DOHH2 (cell line): Measurements from ENCODE around the gene PCDHGB1.
"Not testable (repeated sequence)": the region's sequence is repeated elsewhere in the genome, so short reads cannot be mapped to it uniquely, and the experiment has no call there.

Experiments used
- H3F3A ChIP-seq: fragments of 200-600 bp; sonication (generic), shearing (Covaris generic); 2 replicates; pipeline ENCODE4 v1.6.0; 2016; ENCODE audit warnings: antibody characterized with exemption, mild to moderate bottlenecking; ENCODE audit not compliant: control insufficient read depth, insufficient read depth
- H3K27ac ChIP-seq: fragments of 200-600 bp; sonication (generic); 2 replicates; pipeline ENCODE4 v1.5.1; 2014; ENCODE audit warnings: low read depth, mild to moderate bottlenecking, low read length, moderate library complexity
- H3K27me3 ChIP-seq: fragments of 200-600 bp; sonication (generic); 2 replicates; pipeline ENCODE4 v1.6.1; 2014; ENCODE audit warnings: mild to moderate bottlenecking, low read length, mixed read lengths; ENCODE audit not compliant: control insufficient read depth
- H3K36me3 ChIP-seq: fragments of 200-600 bp; sonication (generic); 2 replicates; pipeline ENCODE4 v1.6.1; 2014; ENCODE audit warnings: mild to moderate bottlenecking, low read length, moderate library complexity, mixed read lengths; ENCODE audit not compliant: control insufficient read depth
- H3K4me1 ChIP-seq: fragments of 200-600 bp; sonication (generic); 2 replicates; pipeline ENCODE4 v1.6.1; 2014; ENCODE audit warnings: mild to moderate bottlenecking, low read length, mixed read lengths; ENCODE audit not compliant: control insufficient read depth
- H3K4me2 ChIP-seq: fragments of 200-600 bp; sonication (generic); 2 replicates; pipeline ENCODE4 v1.6.0; 2014; ENCODE audit warnings: mild to moderate bottlenecking, low read length, moderate library complexity
- H3K4me3 ChIP-seq: fragments of 200-600 bp; sonication (generic); 2 replicates; pipeline ENCODE4 v1.5.1; 2014; ENCODE audit warnings: mild to moderate bottlenecking, low read length, mixed read lengths
- H3K79me2 ChIP-seq: fragments of 200-600 bp; sonication (generic); 2 replicates; pipeline ENCODE4 v1.6.1; 2014; ENCODE audit warnings: mild to moderate bottlenecking, low read length, mixed read lengths; ENCODE audit not compliant: control insufficient read depth
- H3K9me2 ChIP-seq: fragments of 200-600 bp; sonication (generic); replicated peaks from 2 replicates; pipeline ENCODE4 v1.6.1; 2014; ENCODE audit warnings: mild to moderate bottlenecking, low read length, mixed read lengths; ENCODE audit not compliant: control insufficient read depth
- H3K9me3 ChIP-seq: fragments of 200-600 bp; sonication (generic); 2 replicates; pipeline ENCODE4 v1.6.1; 2014; ENCODE audit warnings: antibody characterized with exemption, low read length, mixed read lengths; ENCODE audit not compliant: control insufficient read depth, insufficient read depth
- H4K20me1 ChIP-seq: fragments of 200-600 bp; sonication (generic); 2 replicates; pipeline ENCODE4 v1.6.0; 2014; ENCODE audit warnings: low read depth, mild to moderate bottlenecking, antibody characterized with exemption, low read length, moderate library complexity; ENCODE audit not compliant: control insufficient read depth, insufficient read depth
- CTCF ChIP-seq: fragments of 200-600 bp; sonication (generic); IDR thresholded peaks from one replicate; pipeline ENCODE4 v1.5.1; 2014; ENCODE audit warnings: antibody characterized with exemption, mild to moderate bottlenecking, low read depth, low read length; ENCODE audit not compliant: poor library complexity, severe bottlenecking
- EZH2phosphoT487 ChIP-seq: fragments of 200-600 bp; sonication (generic); IDR thresholded peaks from 2 replicates; pipeline ENCODE4 v1.6.1; 2017; ENCODE audit warnings: borderline replicate concordance, mild to moderate bottlenecking, antibody characterized with exemption, low read length, moderate library complexity, mixed read lengths

PCDHGB1 gene

GRCh38 chr5:141397756-141398551 lies 48.1 kb downstream of the PCDHGB1 start, which contains the start of gene PCDHGB5:
TSS of gene PCDHGB5 (plus strand) at chr5:141397947. CDS start at chr5:141398128, 181 bp downstream.
- H3K4me2 ChIP-seq, H3K4me1 ChIP-seq, H3K9me2 ChIP-seq, H3K27me3 ChIP-seq, H3K27ac ChIP-seq, H4K20me1 ChIP-seq, H3F3A ChIP-seq: not testable (repeated sequence)
- peaks cover 41% of the 10 kb centered on the region for H3K36me3 ChIP-seq
- H3K9me3 ChIP-seq, result peaks cover 48% of the 10 kb centered on the region
- peak; percentile 43 for TF ChIP-seq CTCF
- H3K79me2 ChIP-seq, result peaks cover 16% of the 10 kb centered on the region
- H3K4me3 ChIP-seq, result peak within 1 kb of the TSS; percentile 58

- Histone ChIP-seq H3K9me3 (peaks cover 44% of the 10 kb centered on the region), H3K27ac (no peak overlapping the region), H3F3A (no peaks in the 10 kb centered on the region; the same call in 1 of the 2 replicates), H3K9me2 (no peaks in the 10 kb centered on the region), H3K79me2 (peaks cover 16% of the 10 kb centered on the region), H3K4me3 (peak overlapping the region; percentile 24; the same call in 1 of the 2 replicates), H4K20me1 (no peaks in the 10 kb centered on the region), H3K27me3 (no peaks in the 10 kb centered on the region), H3K4me2 (no peak overlapping the region), H3K36me3 (peaks cover 36% of the 10 kb centered on the region), H3K4me1 (no peaks in the 10 kb centered on the region)
- TF ChIP-seq CTCF (no peak), EZH2phosphoT487 (no peak)
Measured at GRCh38 chr5:141398608-141399007, 48.7 kb downstream of the PCDHGB1 start.

- H3K27me3 ChIP-seq, result no peaks in the 10 kb centered on the region
- H3K9me3 ChIP-seq, result peaks cover 37% of the 10 kb centered on the region
- peaks cover 16% of the 10 kb centered on the region for H3K79me2 ChIP-seq
- no peaks in the 10 kb centered on the region for H3K4me1 ChIP-seq
- H3F3A ChIP-seq, result no peaks in the 10 kb centered on the region; the same call in 1 of the 2 replicates
- H3K36me3 ChIP-seq, result peaks cover 33% of the 10 kb centered on the region
- no peaks in the 10 kb centered on the region for H3K9me2 ChIP-seq
- TF ChIP-seq EZH2phosphoT487 (no peak), CTCF (no peak)
- H4K20me1 ChIP-seq, result no peaks in the 10 kb centered on the region
- no peak overlapping the region for H3K4me2 ChIP-seq
- H3K27ac ChIP-seq, result no peak overlapping the region
- 0 out of 2 replicates have a peak overlapping the region, but pooled peaks have one; percentile 17 for H3K4me3 ChIP-seq
Measured at GRCh38 chr5:141399555-141400258, 49.8 kb downstream of the PCDHGB1 start.
